HL-60 (cell line): ENCODE measurements around the gene VPS26C.

Experiments
- CTCF ChIP-seq: IDR thresholded peaks from one replicate; pipeline ENCODE4 v1.5.1; 2011; ENCODE audit warnings: low read length, control low read depth, inconsistent platforms; ENCODE audit not compliant: insufficient read depth
- POLR2AphosphoS5 ChIP-seq: IDR thresholded peaks from 2 replicates; pipeline ENCODE4 v1.6.1; 2012; ENCODE audit warnings: low read depth
- REST ChIP-seq: IDR thresholded peaks from 2 replicates; pipeline ENCODE4 v1.6.1; 2012; ENCODE audit warnings: low read depth; ENCODE audit not compliant: insufficient replicate concordance
- SPI1 ChIP-seq: IDR thresholded peaks from 2 replicates; pipeline ENCODE4 v1.6.1; 2012; ENCODE audit warnings: low read depth, mild to moderate bottlenecking, borderline replicate concordance

GRCh38 chr21:37199057-37199924, 67.8 kb downstream of the VPS26C start:
- TF ChIP-seq SPI1 = no peak
- no peak for TF ChIP-seq CTCF
- TF ChIP-seq POLR2AphosphoS5 = no peak
- TF ChIP-seq REST = no peak
